ENCODE measurements around the gene TMC2.
A peak's percentile ranks its signal among the peaks of the same experiment; 100 is the strongest.

Gene TMC2

DNA sequence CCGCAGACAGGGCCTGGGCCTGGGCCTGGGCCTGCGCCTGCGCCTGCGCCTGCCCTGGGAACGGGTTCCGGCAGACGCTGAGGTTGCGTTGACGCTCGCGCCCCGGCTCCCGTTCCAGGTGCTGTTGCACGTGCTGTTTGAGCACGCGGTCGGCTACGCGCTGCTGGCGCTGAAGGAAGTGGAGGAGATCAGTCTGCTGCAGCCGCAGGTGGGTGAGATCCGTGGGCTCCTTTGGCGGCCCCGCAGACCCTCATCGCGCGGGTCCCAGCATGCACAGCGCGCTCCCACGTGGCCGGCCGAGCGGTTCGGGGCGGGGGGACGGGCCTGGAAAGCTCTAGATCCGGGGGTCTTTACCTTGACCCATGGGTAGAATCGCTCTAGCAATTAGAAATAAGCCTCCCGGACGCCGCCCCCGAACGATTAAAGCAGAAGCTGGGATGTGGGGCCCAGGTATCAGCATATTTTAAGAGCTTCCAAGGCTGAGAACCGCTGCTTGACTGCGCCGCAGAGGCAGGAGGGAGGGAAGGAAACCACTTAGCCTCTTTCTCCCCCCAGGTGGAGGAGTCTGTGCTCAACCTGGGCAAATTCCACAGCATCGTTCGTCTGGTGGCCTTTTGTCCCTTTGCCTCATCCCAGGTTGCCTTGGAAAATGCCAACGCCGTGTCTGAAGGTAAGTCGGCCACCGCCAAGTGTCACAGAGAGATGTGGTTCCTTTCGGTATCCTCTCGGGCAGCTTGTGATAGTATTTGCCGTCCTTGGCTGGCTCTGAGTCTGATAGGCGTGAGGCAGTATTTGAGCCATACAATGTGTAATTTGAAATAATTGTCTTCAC, 116.6 kb downstream of the TMC2 start:
- H3K4me3 ChIP-seq (ENCODE audit: low read depth, low read length), result peak overlapping the region; percentile 94
- TF ChIP-seq, protein P1, sequence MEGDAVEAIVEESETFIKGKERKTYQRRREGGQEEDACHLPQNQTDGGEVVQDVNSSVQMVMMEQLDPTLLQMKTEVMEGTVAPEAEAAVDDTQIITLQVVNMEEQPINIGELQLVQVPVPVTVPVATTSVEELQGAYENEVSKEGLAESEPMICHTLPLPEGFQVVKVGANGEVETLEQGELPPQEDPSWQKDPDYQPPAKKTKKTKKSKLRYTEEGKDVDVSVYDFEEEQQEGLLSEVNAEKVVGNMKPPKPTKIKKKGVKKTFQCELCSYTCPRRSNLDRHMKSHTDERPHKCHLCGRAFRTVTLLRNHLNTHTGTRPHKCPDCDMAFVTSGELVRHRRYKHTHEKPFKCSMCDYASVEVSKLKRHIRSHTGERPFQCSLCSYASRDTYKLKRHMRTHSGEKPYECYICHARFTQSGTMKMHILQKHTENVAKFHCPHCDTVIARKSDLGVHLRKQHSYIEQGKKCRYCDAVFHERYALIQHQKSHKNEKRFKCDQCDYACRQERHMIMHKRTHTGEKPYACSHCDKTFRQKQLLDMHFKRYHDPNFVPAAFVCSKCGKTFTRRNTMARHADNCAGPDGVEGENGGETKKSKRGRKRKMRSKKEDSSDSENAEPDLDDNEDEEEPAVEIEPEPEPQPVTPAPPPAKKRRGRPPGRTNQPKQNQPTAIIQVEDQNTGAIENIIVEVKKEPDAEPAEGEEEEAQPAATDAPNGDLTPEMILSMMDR (IDR thresholded peaks at IDR 0.05; ENCODE audit: low read depth, low read length, missing control alignments), result no peak
- in situ Hi-C loops (cut with HindIII; ENCODE audit: low sequenced_read_pairs), result no loop called here
- no peak for DNase-seq (ENCODE audit: low read depth)

DNA sequence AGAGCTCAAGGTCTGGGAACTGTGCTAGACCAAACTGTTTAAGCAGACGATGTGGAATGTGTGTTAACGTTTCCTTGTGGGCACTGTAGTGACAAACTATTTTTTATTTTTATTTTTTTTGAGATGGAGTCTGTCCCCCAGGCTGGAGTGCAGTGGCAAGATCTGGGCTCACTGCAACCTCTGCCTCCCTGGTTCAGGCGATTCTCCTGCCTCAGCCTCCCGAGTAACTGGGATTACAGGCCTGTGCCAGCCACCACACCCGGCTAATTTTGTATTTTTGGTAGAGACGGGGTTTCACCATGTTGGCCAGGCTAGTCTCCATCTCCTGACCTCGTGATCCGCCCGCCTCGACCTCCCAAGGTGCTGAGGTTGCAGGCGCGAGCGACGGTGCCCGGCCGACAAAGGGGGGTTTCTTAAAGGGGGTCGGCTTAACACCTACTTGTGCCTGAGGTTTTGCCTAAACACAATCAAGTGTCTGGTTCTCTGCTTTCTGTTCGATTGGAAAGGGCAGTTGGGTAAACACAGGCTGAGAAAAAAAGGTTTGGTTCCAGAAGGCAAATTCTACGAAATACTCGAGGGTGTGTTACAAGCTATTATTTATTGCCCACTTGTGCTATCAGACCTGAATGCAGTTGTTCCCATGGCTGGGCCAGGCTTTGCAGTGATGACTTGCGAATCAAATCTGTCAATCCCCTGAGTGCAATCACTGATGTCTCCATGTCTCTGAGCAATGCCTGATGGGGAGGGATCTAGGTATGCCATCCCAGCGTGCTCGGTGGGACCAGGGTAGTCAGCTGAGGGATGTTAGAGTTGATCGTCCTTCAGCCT, 117.4 kb downstream of the TMC2 start:
- no peak for DNase-seq (ENCODE audit: low read depth)
- H3K4me3 ChIP-seq (ENCODE audit: low read depth, low read length), result peak overlapping the region; percentile 94
- in situ Hi-C loops (cut with HindIII; ENCODE audit: low sequenced_read_pairs), result no loop called here
- TF ChIP-seq, protein P1 (IDR thresholded peaks at IDR 0.05; ENCODE audit: low read depth, low read length, missing control alignments), result no peak

DNA sequence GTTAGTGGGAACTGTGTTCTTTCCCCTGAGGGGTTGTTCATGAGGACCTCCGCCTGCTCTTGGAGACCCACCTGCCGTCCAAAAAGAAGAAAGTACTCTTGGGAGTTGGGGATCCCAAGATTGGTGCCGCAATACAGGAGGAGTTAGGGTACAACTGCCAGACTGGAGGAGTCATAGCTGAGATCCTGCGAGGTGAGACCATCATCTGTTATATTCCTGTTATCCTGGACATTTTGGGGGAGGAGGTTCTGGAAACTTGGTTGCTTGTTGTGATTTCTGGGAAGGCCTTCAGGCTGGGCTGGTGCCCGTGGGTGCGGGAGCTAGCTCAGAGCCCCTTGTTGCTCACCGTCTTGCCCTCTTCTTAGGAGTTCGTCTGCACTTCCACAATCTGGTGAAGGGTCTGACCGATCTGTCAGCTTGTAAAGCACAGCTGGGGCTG, 118.0 kb downstream of the TMC2 start:
- peak overlapping the region; percentile 94 for H3K4me3 ChIP-seq (ENCODE audit: low read depth, low read length)
- DNase-seq (ENCODE audit: low read depth), result no peak
- in situ Hi-C loops (cut with HindIII; ENCODE audit: low sequenced_read_pairs), result no loop called here
- TF ChIP-seq, protein P1 (IDR thresholded peaks at IDR 0.05; ENCODE audit: low read depth, low read length, missing control alignments), result no peak

DNA sequence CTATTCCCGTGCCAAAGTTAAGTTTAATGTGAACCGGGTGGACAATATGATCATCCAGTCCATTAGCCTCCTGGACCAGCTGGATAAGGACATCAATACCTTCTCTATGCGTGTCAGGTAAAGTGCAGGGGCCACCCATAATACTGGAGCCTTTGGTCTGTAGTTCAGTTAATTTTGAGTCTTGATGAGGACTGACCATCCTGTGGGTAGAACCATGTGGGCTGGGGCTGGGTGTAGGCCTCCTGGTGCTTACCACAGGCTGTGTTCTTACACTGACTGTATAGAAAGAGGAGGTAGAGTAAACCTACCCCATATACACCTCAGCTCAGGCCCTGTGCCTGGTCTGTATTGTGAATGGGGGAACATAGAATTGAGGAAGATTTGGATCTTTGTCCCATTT, 118.5 kb downstream of the TMC2 start:
- no peak for DNase-seq (ENCODE audit: low read depth)
- in situ Hi-C loops (cut with HindIII; ENCODE audit: low sequenced_read_pairs), result no loop called here
- no peak overlapping the region for H3K4me3 ChIP-seq (ENCODE audit: low read depth, low read length)
- TF ChIP-seq, protein P1 (IDR thresholded peaks at IDR 0.05; ENCODE audit: low read depth, low read length, missing control alignments), result no peak

DNA sequence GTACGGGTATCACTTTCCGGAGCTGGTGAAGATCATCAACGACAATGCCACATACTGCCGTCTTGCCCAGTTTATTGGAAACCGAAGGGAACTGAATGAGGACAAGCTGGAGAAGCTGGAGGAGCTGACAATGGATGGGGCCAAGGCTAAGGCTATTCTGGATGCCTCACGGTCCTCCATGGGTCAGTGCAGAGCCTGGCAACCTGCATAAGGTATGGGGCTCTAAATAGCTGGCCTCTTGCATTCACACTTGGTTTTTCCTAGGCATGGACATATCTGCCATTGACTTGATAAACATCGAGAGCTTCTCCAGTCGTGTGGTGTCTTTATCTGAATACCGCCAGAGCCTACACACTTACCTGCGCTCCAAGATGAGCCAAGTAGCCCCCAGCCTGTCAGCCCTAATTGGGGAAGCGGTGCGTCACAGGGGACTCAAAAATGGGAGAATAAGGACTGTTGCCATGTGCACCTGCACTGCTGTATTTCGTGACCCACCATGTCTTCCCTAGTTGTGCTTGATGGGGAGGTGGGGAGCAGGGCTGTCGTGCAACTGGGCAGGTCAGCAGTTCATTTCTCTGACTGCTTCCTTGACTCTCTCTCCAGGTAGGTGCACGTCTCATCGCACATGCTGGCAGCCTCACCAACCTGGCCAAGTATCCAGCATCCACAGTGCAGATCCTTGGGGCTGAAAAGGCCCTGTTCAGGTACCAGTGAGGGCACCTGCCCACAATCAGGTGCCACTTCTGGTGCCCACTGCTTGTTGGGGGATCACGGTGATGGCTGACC, 119.2 kb downstream of the TMC2 start:
- no peak for DNase-seq (ENCODE audit: low read depth)
- TF ChIP-seq, protein P1 (IDR thresholded peaks at IDR 0.05; ENCODE audit: low read depth, low read length, missing control alignments), result no peak
- in situ Hi-C loops (cut with HindIII; ENCODE audit: low sequenced_read_pairs), result no loop called here
- H3K4me3 ChIP-seq (ENCODE audit: low read depth, low read length), result no peak overlapping the region

Measured in astrocyte of the cerebellum (primary cell).